Stomach smooth muscle (tissue), 2 donors: ENCODE measurements around the gene SMIM20.

Source experiments
- H3K27ac ChIP-seq: one replicate; pipeline ENCODE4 v1.7.0; 2013; ENCODE audit warnings: mild to moderate bottlenecking, low read length, inconsistent platforms
- H3K27me3 ChIP-seq, 2 donors: one replicate each; pipeline ENCODE4 v1.7.0; 2013; ENCODE audit warnings: low read length in 2 of 2; ENCODE audit not compliant: insufficient read depth in 2 of 2, control insufficient read depth in 1 of 2
- H3K36me3 ChIP-seq, 2 donors: one replicate each; pipeline ENCODE4 v1.7.0; 2013; ENCODE audit warnings: low read length in 2 of 2; ENCODE audit not compliant: control insufficient read depth in 2 of 2, insufficient read depth in 2 of 2
- H3K4me1 ChIP-seq: one replicate; pipeline ENCODE4 v1.7.0; 2013; ENCODE audit warnings: low read length; ENCODE audit not compliant: control insufficient read depth, insufficient read depth
- H3K4me3 ChIP-seq, 2 donors: one replicate each; pipeline ENCODE4 v1.7.0; 2013; ENCODE audit warnings: low read length in 2 of 2
- H3K9ac ChIP-seq, 2 donors: one replicate each; pipeline ENCODE4 v1.7.0; 2013; ENCODE audit warnings: low read length in 2 of 2, mild to moderate bottlenecking in 1 of 2
- H3K9me3 ChIP-seq, 2 donors: one replicate each; pipeline ENCODE4 v1.7.0; 2013; ENCODE audit warnings: low read length in 2 of 2; ENCODE audit not compliant: control insufficient read depth in 2 of 2
- donor health status: healthy.
- donor health status: Pancreatic carcinoma.

The SMIM20 gene

GRCh38 chr4:25943312-25943711 lies 29.3 kb downstream of the SMIM20 start:
- Histone ChIP-seq H3K27me3 (peaks cover 0 to 5% of the 10 kb centered on the region in 2 donors), H3K27ac (no peak overlapping the region), H3K4me3 (no peak overlapping the region), H3K9me3 (no peaks in the 10 kb centered on the region), H3K4me1 (no peaks in the 10 kb centered on the region), H3K9ac (no peak overlapping the region), H3K36me3 (no peaks in the 10 kb centered on the region)

GRCh38 chr4:25943805-25944204 lies 29.8 kb downstream of the SMIM20 start:
- Histone ChIP-seq H3K4me3 (no peak overlapping the region), H3K4me1 (no peaks in the 10 kb centered on the region), H3K9ac (no peak overlapping the region), H3K36me3 (no peaks in the 10 kb centered on the region), H3K9me3 (no peaks in the 10 kb centered on the region), H3K27me3 (peaks cover 0 to 5% of the 10 kb centered on the region in 2 donors), H3K27ac (no peak overlapping the region)

GRCh38 chr4:25948051-25948450 lies 34.0 kb downstream of the SMIM20 start:
- Histone ChIP-seq H3K27ac (no peak overlapping the region), H3K9me3 (no peaks in the 10 kb centered on the region), H3K9ac (no peak overlapping the region), H3K36me3 (no peaks in the 10 kb centered on the region), H3K4me3 (no peak overlapping the region), H3K27me3 (peaks cover 4 to 8% of the 10 kb centered on the region in 2 donors), H3K4me1 (no peaks in the 10 kb centered on the region)

- Histone ChIP-seq H3K9ac (no peak overlapping the region), H3K36me3 (no peaks in the 10 kb centered on the region), H3K4me1 (no peaks in the 10 kb centered on the region), H3K4me3 (no peak overlapping the region), H3K27ac (no peak overlapping the region), H3K9me3 (no peaks in the 10 kb centered on the region), H3K27me3 (peaks cover 4 to 8% of the 10 kb centered on the region in 2 donors)
These were observed 35.2 kb downstream of the SMIM20 start for GRCh38 chr4:25949173-25949748.

- Histone ChIP-seq H3K4me3 (no peak overlapping the region), H3K9ac (no peak overlapping the region), H3K36me3 (no peaks in the 10 kb centered on the region), H3K4me1 (no peaks in the 10 kb centered on the region), H3K9me3 (no peaks in the 10 kb centered on the region), H3K27ac (no peak overlapping the region), H3K27me3 (peaks cover 4 to 6% of the 10 kb centered on the region in 2 donors)
These were observed 36.0 kb downstream of the SMIM20 start for GRCh38 chr4:25949994-25950393.

GRCh38 chr4:25950461-25951389 lies 36.7 kb downstream of the SMIM20 start:
- Histone ChIP-seq H3K27me3 (peaks cover 4 to 5% of the 10 kb centered on the region in 2 donors), H3K9ac (no peak overlapping the region), H3K9me3 (no peaks in the 10 kb centered on the region), H3K4me3 (no peak overlapping the region), H3K36me3 (no peaks in the 10 kb centered on the region), H3K4me1 (no peaks in the 10 kb centered on the region), H3K27ac (no peak overlapping the region)

- Histone ChIP-seq H3K27me3 (peaks cover 4 to 5% of the 10 kb centered on the region in 2 donors), H3K36me3 (no peaks in the 10 kb centered on the region)
These were observed 37.5 kb downstream of the SMIM20 start for GRCh38 chr4:25951390-25951952.

GRCh38 chr4:25953740-25954139 lies 39.7 kb downstream of the SMIM20 start:
- Histone ChIP-seq H3K36me3 (no peaks in the 10 kb centered on the region), H3K27ac (no peak overlapping the region)

More at GRCh38 chr4:25951390-25951952, 37.5 kb downstream of the SMIM20 start:
- no peak overlapping the region for H3K27ac ChIP-seq
- no peaks in the 10 kb centered on the region for H3K9me3 ChIP-seq
- H3K4me3 ChIP-seq, result no peak overlapping the region
- no peak overlapping the region for H3K9ac ChIP-seq
- H3K4me1 ChIP-seq, result no peaks in the 10 kb centered on the region

GRCh38 chr4:25954293-25954904 lies 40.4 kb downstream of the SMIM20 start:
- H3K4me3 ChIP-seq, result no peak overlapping the region
- no peaks in the 10 kb centered on the region for H3K36me3 ChIP-seq
- H3K9ac ChIP-seq, result no peak overlapping the region
- no peaks in the 10 kb centered on the region for H3K4me1 ChIP-seq
- H3K27ac ChIP-seq, result no peak overlapping the region
- H3K9me3 ChIP-seq, result no peaks in the 10 kb centered on the region
- peaks cover 4 to 5% of the 10 kb centered on the region in 2 donors for H3K27me3 ChIP-seq

More at GRCh38 chr4:25953740-25954139, 39.7 kb downstream of the SMIM20 start:
- Histone ChIP-seq H3K9ac (no peak overlapping the region), H3K27me3 (peaks cover 4 to 5% of the 10 kb centered on the region in 2 donors), H3K4me1 (no peaks in the 10 kb centered on the region), H3K9me3 (no peaks in the 10 kb centered on the region), H3K4me3 (no peak overlapping the region)

- Histone ChIP-seq H3K27ac (no peak overlapping the region), H3K4me1 (no peaks in the 10 kb centered on the region), H3K27me3 (peaks cover 2 to 4% of the 10 kb centered on the region in 2 donors), H3K9ac (no peak overlapping the region), H3K9me3 (no peaks in the 10 kb centered on the region), H3K4me3 (no peak overlapping the region), H3K36me3 (no peaks in the 10 kb centered on the region)
These were observed 41.7 kb downstream of the SMIM20 start for GRCh38 chr4:25955705-25956104.
